GM21737 (cell line): ENCODE results near the gene DUOXA2.
"Not testable (repeated sequence)": the region's sequence is repeated elsewhere in the genome, so short reads cannot be mapped to it uniquely, and the experiment has no call there.

Experiments used
- ATAC-seq: cut with Tn5 transposase; IDR thresholded peaks from one replicate; pipeline ENCODE4 v1.9.1; 2021; ENCODE audit warnings: mild to moderate bottlenecking, moderate library complexity; ENCODE audit not compliant: unreplicated experiment

Gene DUOXA2

DNA sequence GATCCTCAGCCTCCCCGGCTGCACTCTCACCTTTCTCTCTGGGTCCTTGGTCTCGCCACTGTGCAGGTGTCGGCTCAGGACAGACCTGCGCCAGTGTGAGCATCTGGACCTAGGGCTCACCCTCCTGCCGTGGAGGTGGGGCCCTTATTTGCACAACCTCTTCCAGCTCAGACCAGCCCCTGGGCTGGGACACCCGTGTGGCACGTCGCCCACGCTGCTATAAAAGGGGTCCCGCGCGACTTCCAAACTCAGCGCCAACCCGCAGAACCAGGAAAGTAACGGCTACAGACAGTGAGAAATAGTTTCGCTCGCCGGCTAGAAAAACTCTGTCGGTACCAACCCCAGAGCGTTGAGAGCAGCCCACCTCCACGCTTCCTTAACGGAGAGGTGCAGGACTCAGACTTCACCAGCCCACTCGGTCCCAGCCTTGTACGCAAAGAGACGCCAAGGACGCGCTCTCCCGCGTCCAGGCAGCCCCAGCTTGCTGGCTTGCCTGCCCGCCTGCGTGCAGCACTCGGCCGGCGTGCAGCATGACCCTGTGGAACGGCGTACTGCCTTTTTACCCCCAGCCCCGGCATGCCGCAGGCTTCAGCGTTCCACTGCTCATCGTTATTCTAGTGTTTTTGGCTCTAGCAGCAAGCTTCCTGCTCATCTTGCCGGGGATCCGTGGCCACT lies at the start of gene DUOXA2, which contains the start of gene DUOX2:
Gene DUOXA2 (plus strand): TSS at position 251 of the 675 bp plus-strand sequence. CDS start 280 bp downstream, at position 531.
Gene DUOX2 (minus strand): TSS at position 97 of the 675 bp plus-strand sequence. CDS start 761 bp downstream, outside the sequence.
- no peak for ATAC-seq

DNA sequence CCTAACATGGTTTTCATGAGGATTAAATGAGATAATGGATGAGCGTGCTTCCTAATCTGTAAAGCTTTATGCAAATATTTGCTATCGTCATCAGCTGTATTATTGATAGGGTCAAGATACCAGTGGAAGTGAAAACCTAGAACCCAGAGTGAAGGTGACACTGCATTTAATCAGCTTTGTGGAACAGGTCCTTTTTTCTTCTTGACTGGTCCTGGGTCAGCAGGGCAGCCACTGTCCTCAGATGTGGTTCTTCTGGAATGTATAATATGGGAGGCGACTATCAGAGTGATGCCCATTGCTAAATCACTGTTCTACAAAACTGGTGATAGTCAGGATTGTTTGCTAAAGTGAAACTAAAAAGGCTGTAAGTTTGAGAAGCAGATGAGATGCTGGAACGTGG lies 49.7 kb upstream of the DUOXA2 start:
- no peak for ATAC-seq

DNA sequence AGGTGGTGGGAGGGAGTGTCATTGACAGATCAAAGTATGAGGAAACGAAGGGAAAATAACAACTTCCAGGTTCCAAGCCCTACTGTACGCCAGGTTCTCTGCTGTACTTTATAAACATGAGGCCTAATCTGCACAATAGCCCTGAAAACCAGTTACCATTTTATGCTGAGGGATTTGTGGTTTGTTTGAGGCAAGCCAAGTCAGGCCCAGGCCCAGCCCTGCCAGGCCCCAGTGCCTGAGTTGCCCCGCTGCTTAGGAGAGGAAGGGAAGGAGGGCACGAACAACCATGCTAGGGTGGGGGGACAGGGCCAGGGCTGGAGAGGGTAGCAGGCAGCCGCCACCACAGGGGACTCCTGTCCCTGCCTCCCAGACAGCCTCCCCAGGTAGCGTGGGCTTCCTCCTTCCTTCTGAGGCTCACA lies 44.2 kb upstream of the DUOXA2 start:
- not testable (repeated sequence) for ATAC-seq

DNA sequence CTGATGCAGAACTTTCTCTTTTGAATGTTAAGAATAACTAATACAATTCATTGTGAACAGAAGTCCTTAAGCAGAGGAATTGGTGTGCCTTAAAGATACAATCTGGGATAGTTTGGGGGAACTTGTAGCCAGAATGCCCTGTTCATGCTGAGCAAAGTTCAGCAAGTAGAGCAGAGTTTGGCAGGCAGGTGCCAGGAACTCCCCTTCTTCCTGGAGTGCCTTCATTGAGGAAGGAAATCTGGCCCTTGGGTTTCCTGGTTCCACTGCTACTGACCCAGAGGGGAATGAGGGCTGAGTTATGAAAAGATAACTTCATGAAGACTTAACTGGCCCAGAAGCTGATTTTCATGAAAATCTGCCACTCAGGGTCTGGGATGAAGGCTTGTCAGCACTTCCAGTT lies 40.5 kb upstream of the DUOXA2 start:
- ATAC-seq, result not testable (repeated sequence)

DNA sequence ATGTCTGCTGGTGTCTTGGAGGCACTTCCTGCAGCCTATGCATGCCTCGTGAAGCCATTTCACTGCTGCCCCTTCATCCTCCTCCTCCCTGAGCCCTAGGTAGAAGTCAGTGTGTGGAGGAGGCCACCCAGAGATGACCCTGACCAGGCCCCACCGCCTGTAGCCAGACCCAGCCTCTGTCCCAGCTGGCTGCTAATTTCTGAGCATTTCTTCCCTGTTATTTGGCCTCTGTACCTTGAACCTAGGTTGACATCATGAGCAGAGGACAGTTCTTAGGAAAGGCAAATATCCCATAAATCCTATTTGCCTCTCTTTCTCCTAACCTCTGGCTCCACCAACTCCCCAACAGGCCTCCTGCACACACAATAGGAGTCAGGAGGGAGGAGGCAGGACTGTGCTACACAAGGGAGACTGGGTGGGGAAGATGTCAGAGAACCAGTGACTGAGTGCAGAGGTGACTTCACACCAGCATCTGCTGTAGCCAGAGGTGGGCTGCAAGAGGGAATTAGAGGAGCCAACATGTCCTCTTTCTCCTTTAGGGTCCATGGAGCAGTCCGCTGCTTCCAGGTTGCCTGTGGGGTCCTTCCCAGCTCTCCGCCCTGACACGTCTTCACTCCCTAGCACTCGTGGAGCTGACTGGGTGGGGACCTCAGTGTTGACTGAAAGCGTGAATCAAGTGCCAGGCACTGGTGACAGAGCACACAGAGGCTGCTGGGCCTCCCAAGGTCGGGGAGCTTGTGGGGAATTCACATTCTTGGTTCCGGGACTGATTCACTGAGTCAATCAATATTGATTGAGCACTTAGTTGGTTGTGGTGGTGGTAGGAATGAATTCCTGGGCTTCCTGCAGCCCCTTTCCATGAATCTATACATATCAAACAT lies 38.4 kb upstream of the DUOXA2 start:
- not testable (repeated sequence) for ATAC-seq

DNA sequence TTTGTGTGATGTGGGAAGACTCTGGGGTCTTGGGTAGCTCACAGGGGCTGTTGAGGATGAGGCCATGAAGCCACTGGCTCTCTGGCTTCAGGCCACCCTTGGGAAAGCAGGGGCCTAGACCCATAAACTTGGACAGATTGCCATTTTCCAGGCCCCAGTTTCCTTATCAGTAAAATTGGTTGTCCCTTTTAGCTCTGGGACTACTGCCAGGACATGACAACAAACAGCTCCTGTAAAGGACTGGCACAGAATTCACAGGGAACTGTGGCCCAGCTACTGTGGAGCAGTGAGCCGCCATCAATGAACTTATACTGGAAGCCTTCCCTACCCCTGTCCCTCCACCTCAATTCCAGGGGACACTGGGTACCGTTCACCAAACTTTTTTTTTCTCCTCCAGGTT lies 36.7 kb upstream of the DUOXA2 start:
- not testable (repeated sequence) for ATAC-seq

DNA sequence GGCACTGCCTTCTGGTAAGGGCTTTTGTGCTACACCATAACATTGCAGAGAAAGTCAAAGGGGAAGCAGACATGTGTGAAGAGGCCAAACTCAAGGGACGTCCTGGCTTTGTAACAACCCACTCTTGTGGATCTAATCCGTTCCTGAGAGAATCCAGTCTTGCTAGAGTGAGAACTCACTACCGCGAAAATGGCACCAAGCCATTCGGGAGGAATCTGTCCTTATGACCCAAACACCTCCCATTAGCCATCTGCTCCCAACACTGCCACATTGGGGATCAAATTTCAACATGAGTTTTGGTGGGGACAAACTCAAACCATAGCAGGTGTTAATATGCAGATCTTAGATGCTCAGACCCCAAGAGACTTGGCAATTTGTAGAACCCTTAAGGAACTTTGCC lies 34.9 kb upstream of the DUOXA2 start:
- ATAC-seq, result not testable (repeated sequence)

DNA sequence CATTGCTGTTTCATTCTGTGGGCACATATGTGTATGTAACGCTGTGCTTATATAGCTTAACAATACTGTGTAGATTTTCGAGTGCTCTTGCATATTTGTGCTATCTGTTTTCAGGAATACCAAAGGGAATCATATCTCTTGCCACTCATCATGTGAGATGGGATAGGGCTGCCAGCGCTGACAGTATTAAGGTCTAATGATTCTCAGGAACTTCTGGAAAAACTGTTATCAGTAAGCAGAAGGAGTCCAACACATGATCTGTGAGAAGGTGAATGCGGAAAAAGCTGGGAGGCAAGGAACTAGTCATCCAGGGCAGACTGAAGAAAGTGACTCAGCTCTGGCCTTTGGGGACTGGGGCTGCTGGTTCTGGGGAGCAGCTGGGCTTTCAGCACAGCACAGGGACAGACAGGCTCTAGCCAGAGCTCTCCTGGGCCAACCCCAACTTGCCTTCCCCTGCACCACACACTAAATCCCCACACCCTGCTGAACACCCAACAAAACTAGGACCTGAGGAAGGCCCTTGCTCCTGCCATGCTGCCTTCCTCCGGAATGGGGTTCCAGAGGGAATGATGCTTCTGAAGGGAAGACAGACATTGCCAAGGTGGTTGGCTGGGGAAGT lies 34.4 kb upstream of the DUOXA2 start:
- not testable (repeated sequence) for ATAC-seq

DNA sequence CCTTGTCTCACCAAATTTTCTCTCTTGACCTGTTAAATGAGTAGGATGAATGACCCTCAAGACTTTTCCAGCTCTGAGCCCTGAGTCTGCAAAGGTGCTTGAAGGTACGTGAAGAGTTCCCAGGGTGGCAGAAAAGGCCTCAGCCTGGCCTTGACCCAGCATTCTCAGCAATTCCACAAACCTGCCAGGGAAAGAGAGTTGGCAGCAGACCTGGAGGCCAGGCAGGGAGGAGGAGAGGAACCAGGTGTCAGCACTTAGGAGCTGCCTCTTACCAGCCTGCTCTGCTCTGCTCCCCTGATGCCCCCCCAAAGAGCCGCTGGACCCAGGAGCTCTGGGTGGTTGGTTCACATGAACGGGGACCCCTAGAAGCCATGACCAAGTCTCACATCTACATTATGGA lies 33.5 kb upstream of the DUOXA2 start:
- not testable (repeated sequence) for ATAC-seq

DNA sequence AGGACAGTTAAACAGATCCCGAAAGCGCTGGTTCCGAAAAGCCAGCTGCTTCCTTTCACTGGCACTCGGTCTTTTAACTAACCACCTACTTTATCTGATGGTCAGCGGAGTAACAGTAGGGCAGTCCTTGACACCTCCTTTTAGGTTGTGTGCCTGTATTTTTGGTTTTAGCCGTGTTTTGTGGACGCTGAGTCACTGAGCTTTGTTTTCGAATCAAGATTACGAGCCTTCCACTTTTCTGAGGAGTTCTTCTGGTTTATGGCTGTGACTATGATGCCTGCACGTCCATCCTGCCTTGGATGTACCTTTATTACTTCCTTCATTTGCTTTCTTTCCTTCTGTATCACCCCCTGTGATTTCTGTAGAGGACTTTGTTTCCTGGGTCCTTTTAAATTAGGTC lies 31.7 kb upstream of the DUOXA2 start:
- not testable (repeated sequence) for ATAC-seq

DNA sequence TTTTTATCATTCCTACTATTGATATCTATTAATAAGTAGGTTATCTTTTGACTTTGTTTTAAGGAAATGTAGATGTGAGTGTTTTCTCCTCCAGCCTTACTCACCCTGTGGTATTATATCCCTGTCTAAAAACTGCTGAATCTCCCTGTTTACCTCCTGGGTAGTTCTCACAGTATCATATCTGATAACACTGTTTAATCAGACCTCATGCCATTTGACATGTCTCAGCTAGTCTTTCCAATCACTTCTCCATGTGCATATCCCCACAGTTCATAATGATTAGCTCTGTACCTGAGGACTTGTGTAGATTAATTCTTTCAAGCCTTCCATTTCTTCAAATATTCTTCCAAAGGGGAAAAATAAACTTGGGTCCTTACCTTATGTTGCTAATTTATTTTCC lies 30.9 kb upstream of the DUOXA2 start:
- no peak for ATAC-seq

DNA sequence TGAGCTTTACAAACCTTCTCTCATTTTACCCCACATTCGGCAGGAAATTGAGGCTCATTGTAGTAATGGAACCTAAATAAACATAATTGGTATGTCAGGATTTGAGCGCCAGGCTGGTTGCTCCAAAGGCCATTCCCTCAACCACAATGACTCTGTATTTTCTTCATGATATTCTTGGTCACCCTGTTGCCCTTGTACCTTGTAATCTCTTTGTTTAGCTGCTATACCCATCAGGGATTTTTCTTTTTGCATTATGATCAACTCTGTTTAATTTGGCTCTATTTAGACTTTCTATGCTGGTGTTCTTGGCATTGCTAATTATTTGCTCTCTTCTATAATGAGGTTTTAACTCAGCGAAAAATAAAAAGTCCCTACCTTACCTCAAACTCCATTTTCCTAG lies 30.0 kb upstream of the DUOXA2 start:
- no peak for ATAC-seq

DNA sequence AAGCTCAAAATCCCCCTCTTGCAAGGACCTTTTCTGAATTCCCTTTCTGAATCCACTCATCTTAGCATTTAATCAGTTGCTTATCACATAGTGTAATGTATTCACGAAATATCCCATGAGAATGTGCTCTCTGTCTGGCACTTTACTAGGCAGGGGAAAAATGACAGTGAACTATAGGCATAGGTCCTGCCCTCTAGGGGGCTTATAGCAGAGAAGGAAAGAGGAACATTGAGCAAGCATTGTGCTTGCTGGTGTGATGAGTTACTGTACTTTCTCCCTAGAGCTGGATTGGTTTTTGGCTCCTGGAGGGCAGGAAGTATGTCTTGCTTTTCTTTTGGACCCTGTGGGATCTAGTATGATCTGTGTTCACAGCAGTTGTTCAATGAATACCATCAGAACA lies 26.6 kb upstream of the DUOXA2 start:
- no peak for ATAC-seq

DNA sequence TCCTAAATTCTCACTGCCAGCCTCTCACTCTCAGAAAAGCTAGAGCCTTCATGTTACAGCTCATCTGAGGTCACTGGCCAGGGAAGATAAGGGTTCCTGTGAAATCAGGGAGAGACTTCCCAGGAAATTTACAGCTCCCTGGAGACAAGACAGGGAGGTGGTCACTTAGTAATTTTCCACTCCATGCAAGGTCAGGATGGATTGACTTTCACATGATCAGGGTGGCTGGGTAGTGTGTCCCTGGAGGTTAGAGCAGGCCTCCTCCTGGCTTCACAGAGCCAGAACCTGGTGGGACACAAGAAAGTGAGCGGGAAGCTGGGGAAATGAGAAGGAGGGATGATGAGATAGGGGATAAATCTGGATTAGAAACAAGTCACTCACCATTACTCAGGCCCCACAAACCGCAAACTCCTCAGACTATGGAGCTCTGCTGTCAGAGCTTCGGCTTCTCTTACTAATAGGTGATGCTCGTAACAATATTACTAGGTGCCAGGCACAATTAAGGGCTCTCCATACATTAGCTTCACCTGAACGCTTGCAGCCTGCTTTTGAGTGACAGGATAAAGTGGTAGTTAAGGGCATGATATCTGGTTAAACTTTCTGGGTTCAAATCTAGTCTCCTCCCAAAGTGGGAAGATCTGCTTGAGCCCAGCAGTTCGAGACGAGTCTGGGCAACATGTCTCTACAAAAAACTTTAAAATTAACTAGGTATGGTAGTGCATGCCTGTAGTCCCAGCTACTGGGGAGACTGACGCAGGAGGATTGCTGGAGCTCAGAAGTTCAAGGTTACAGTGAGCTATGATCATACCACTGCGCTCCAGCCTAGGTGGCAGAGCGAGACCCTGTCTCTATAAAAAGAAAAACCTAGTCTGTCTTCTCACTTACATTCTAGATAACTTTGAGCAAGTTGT lies 25.1 kb upstream of the DUOXA2 start:
- no peak for ATAC-seq

DNA sequence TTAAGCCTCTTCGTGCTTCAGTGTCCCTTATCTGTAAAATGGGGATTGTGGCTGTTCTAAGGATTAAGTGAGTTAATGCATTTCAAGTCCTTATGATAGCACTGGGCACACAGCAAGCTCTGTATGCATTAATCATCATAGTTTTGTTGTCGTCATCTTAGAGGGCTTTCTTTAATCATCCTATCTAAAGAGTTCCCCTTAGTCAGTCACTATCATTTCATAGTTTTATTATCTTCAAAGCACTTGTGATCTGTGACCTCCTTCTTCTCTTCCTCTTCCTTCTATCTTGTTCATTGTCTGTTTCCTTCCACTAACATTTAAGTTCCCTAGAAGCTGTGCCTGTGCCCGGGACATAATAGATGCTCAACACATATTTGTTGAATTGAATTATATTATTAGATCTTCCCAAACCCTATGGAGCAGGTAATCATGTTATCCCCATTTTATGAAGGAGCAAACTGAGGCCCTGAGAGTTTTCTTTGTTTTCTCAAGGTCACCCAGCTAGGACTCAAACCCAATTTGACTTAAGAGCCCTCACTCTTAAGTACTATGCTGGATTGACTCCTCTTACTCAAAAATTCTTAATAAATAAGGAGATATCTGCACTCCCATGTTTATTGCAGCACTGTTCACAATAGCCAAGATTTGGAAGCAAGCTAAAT lies 24.3 kb upstream of the DUOXA2 start:
- no peak for ATAC-seq

DNA sequence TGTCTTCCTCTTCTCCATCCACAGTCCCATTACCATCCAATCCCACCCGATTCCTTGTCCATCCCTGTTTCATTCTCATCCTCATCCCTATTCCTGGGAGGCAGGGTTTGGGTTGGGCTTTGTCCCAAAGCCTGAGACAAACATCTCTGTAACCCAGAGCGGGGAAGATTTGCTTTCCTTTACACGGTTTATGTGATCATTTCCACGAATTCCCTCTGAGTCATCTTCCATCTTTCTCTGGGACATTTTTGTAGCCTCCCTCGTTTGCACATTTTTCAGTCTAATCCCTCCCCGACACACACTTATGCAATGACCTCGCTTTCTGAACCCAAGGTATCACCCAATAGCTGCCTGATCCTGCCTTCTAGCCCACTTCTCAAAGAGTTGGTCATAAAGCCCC lies 23.0 kb upstream of the DUOXA2 start:
- ATAC-seq, result no peak

DNA sequence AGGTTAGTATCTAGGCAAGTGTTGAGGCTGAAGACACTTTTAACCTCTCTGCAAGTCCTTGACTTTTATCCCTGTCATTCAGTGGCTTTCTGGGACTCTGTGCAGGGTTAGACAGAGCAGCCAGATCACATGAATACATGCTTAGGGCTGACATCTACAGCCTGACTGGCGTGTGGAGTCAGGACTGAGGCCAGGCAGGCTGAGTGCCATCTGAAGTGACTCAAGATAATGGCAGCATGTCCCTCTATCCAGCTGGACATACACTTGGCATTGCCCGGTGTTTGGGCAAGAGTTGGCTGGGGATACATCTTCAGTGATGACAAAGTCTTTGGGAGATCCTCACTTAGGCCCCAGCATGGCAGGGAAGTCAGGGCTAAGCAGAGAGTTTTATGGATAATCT lies 22.6 kb upstream of the DUOXA2 start:
- ATAC-seq, result no peak

DNA sequence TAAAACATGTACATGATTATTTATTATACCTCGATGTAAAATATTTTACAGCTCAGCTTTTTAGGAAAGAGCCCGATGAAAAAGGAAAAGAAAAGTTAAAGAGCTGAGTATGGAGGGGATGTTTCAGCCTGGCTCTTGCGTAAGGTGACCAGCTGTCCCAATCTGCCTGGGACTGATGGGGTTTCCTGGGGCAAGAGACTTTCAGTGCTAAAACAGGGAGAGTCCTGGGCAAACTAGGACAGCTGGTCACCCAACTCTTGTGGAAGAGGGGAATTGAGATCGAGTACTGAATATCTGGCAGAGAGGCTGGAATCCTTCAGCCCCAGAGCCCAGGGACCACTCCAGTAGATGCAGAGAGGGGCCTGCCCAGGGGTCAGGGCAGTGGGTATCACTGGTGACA lies 21.1 kb upstream of the DUOXA2 start:
- no peak for ATAC-seq

DNA sequence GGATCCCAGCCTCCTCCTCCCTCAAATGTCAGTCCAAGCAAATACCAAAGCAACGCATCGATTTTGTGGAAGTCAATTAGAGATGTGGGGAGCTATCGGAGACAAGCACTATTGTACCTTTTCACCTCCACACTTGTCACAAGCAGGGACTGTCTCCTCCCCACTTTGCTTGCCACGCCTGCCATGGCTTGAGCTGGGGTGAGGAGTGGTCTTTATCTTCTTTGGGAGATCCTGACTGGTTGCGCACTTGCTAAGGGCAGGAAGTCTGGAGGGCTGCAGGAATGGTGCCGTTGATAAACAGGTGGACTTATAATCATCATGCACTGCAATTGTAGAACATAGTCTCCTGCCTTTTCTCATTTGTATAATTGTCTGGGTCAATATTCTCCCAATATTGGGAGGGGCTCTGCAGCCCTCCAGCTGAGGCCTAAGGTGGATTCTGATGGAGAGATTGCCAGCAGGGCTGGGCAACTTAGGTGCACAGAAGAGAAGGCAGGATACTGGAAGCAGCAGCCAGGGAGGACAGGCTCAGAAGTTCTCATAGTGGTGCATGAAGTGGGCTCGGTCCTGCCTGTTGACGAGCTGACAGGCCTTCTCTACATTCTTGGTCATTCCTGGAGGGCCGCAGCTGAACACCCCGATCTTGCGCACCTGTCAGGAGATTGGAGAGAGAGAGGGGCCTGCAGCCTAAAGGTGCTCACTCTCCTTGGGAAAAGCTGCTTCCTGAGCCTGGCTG lies 20.3 kb upstream of the DUOXA2 start:
- ATAC-seq, result no peak
